Neural progenitor cell (in vitro differentiated cells): Measurements from ENCODE around the gene FANCG.

Experiments used
- EZH2 ChIP-seq: fragments of 200-600 bp; sonication (generic); IDR thresholded peaks from 2 replicates; pipeline ENCODE4 v1.6.1; 2017; ENCODE audit warnings: antibody characterized with exemption, mild to moderate bottlenecking, moderate library complexity
- EZH2phosphoT487 ChIP-seq: fragments of 200-600 bp; sonication (generic); IDR thresholded peaks from 2 replicates; pipeline ENCODE4 v1.6.1; 2017; ENCODE audit warnings: antibody characterized with exemption
- TF ChIP-seq, protein P1 (sequence below): fragments of 200-600 bp; sonication (generic); IDR thresholded peaks from 2 replicates; pipeline ENCODE4 v1.5.1; 2017; ENCODE audit warnings: antibody characterized with exemption, mild to moderate bottlenecking

DNA sequence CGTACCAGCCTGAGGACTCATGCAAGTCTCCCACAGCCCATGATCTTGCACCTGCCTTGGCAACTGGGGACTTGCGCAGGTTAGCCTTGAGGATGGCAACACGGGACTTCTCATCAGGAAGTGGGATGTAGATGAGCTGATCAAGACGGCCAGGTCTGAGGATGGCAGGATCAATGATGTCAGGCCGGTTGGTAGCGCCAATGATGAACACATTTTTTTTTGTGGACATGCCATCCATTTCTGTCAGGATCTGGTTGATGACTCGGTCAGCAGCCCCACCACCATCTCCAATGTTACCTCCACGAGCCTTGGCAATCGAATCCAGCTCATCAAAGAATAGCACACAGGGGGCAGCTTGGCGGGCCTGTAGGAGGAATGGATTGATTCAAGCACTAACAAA is 20.3 kb downstream of the FANCG start:
- TF ChIP-seq, protein P1, sequence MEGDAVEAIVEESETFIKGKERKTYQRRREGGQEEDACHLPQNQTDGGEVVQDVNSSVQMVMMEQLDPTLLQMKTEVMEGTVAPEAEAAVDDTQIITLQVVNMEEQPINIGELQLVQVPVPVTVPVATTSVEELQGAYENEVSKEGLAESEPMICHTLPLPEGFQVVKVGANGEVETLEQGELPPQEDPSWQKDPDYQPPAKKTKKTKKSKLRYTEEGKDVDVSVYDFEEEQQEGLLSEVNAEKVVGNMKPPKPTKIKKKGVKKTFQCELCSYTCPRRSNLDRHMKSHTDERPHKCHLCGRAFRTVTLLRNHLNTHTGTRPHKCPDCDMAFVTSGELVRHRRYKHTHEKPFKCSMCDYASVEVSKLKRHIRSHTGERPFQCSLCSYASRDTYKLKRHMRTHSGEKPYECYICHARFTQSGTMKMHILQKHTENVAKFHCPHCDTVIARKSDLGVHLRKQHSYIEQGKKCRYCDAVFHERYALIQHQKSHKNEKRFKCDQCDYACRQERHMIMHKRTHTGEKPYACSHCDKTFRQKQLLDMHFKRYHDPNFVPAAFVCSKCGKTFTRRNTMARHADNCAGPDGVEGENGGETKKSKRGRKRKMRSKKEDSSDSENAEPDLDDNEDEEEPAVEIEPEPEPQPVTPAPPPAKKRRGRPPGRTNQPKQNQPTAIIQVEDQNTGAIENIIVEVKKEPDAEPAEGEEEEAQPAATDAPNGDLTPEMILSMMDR, result no peak
- TF ChIP-seq EZH2phosphoT487 (no peak), EZH2 (no peak)
